GM21381 (cell line): Measurements from ENCODE around the gene TRAPPC6A.

Experiments
- ATAC-seq: cut with Tn5 transposase; IDR thresholded peaks from one replicate; pipeline ENCODE4 v1.9.1; 2021; ENCODE audit warnings: mild to moderate bottlenecking, moderate library complexity; ENCODE audit not compliant: unreplicated experiment

TRAPPC6A gene

GRCh38 chr19:45150180-45150579, 27.9 kb downstream of the TRAPPC6A start:
- no peak for ATAC-seq

- no peak for ATAC-seq
Observed at GRCh38 chr19:45149129-45149528, 28.9 kb downstream of the TRAPPC6A start.

GRCh38 chr19:45147835-45148676, 30.0 kb downstream of the TRAPPC6A start:
- ATAC-seq = no peak

- no peak for ATAC-seq
Observed at GRCh38 chr19:45146741-45147205, 31.3 kb downstream of the TRAPPC6A start.

GRCh38 chr19:45146251-45146650, 31.8 kb downstream of the TRAPPC6A start:
- ATAC-seq = no peak

GRCh38 chr19:45145270-45146189, 32.5 kb downstream of the TRAPPC6A start:
- no peak for ATAC-seq

- no peak for ATAC-seq
Observed at GRCh38 chr19:45144431-45145269, 33.4 kb downstream of the TRAPPC6A start.

GRCh38 chr19:45142726-45143110, 35.3 kb downstream of the TRAPPC6A start:
- no peak for ATAC-seq

- no peak for ATAC-seq
Observed at GRCh38 chr19:45142016-45142725, 35.9 kb downstream of the TRAPPC6A start.

- no peak for ATAC-seq
Observed at GRCh38 chr19:45141203-45141900, 36.7 kb downstream of the TRAPPC6A start.

GRCh38 chr19:45140533-45140932, 37.5 kb downstream of the TRAPPC6A start:
- no peak for ATAC-seq

GRCh38 chr19:45140144-45140503, 37.9 kb downstream of the TRAPPC6A start:
- no peak for ATAC-seq

- no peak for ATAC-seq
Observed at GRCh38 chr19:45139286-45140143, 38.5 kb downstream of the TRAPPC6A start.

- no peak for ATAC-seq
Observed at GRCh38 chr19:45138303-45138751, 39.7 kb downstream of the TRAPPC6A start.

- ATAC-seq = peak; percentile 75
Observed at GRCh38 chr19:45137179-45137761, 40.8 kb downstream of the TRAPPC6A start.

- ATAC-seq = no peak
Observed at GRCh38 chr19:45136507-45137178, 41.4 kb downstream of the TRAPPC6A start.

GRCh38 chr19:45135176-45135885, 42.7 kb downstream of the TRAPPC6A start:
- no peak for ATAC-seq
